GM10266 (cell line): ENCODE measurements around the gene TXNDC11.

Source experiments
- DNase-seq: peaks from one replicate; pipeline ENCODE4 v3.0.0; 2012; ENCODE audit errors: extremely low spot score
- TF ChIP-seq, protein P1 (sequence below): IDR thresholded peaks from 2 replicates; pipeline ENCODE4 v1.5.1; 2012; ENCODE audit warnings: mild to moderate bottlenecking, low read depth; ENCODE audit not compliant: control insufficient read depth, insufficient read depth; ENCODE audit errors: missing control alignments

Gene TXNDC11

DNA sequence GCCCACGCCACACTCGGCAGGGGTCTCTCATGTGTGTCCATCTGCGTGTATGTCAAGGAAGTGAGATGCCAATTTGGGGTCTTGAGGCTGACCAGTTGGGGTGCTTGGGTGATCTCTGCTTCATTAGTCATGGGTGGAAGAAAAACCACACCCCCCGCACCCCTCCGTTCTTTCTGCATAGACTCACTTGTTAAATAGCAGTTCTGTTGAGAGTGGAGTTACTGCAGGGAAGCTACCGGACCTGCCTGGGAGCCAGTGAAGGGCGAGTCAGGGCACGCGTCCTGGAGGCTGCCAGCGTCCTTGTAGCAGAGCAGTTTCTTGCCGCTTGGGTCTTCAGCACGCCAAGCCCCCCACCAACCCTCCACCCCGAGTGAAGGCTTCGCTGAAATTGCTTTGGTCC is 65.9 kb downstream of the TXNDC11 start:
- TF ChIP-seq, protein P1, sequence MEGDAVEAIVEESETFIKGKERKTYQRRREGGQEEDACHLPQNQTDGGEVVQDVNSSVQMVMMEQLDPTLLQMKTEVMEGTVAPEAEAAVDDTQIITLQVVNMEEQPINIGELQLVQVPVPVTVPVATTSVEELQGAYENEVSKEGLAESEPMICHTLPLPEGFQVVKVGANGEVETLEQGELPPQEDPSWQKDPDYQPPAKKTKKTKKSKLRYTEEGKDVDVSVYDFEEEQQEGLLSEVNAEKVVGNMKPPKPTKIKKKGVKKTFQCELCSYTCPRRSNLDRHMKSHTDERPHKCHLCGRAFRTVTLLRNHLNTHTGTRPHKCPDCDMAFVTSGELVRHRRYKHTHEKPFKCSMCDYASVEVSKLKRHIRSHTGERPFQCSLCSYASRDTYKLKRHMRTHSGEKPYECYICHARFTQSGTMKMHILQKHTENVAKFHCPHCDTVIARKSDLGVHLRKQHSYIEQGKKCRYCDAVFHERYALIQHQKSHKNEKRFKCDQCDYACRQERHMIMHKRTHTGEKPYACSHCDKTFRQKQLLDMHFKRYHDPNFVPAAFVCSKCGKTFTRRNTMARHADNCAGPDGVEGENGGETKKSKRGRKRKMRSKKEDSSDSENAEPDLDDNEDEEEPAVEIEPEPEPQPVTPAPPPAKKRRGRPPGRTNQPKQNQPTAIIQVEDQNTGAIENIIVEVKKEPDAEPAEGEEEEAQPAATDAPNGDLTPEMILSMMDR, result no peak
- no peak for DNase-seq

DNA sequence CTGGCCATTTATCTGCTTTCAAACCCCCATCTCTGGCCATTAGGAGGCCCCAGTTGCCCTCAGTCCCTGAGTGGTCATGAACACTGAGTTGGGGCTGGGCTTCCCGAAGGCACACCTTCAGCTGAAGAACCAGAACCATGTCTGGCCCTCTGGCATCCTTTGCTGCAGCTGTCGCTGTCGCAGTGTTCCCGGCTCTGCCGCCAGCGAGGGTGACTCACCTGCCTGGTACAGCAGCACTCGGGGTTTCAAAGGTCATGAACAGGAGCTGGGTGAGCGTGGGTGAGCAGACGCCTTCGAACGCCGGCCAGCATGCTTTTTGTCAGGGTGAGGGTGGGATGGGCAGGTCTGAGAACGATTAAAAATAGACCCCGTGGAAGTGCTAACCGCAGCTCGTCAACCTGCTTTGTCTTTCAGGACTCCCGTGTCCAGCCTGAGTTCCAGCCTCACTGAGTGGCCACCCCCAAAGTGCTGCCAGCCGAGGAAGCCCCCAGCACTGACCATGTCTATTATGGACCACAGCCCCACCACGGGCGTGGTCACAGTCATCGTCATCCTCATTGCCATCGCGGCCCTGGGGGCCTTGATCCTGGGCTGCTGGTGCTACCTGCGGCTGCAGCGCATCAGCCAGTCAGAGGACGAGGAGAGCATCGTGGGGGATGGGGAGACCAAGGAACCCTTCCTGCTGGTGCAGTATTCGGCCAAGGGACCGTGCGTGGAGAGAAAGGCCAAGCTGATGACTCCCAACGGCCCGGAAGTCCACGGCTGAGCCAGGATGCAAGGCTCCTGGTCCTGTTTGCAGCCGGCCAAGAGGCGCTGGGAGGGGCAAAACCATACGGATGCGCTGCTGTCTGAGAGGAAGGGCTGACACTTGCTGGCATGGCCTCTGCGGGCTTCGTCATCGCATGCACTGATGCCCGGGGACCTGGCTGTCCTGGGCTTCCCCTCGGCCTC is 66.8 kb downstream of the TXNDC11 start:
- TF ChIP-seq, protein P1, result no peak
- DNase-seq, result no peak

DNA sequence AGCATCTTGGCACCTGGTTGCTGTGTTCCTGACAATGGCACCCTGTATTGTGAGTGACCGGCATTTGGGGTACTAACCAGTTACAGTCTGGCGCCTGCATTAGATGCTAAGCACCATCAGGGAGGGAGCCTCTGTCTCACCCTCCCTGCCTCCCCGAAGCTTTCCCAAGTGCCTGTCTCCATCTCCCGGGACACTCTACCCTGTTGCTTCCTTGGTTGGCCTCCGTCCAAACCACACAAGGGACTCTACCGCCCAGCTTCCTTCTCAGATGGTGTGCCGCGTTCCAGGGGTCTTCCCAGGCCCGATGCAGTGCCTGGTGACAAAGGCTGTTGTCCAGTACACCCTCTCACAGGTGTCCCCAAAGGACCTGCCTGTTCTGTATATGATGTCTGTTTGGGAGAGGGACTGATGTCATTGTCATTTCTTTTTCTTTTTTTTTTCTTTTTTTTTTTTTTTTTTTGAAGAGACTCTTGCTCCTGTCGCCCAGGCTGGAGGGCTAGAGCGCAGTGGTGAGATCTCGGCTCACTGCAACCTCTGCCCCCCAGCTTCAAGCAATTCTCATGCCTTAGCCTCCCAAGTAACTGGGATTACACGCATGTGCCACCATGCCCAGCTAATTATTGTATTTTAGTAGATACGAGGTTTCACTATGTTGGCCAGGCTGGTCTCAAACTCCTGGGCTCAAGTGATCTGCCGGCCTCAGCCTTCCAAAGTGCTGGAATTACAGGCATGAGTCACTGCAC is 67.7 kb downstream of the TXNDC11 start:
- TF ChIP-seq, protein P1, result no peak
- DNase-seq, result no peak

DNA sequence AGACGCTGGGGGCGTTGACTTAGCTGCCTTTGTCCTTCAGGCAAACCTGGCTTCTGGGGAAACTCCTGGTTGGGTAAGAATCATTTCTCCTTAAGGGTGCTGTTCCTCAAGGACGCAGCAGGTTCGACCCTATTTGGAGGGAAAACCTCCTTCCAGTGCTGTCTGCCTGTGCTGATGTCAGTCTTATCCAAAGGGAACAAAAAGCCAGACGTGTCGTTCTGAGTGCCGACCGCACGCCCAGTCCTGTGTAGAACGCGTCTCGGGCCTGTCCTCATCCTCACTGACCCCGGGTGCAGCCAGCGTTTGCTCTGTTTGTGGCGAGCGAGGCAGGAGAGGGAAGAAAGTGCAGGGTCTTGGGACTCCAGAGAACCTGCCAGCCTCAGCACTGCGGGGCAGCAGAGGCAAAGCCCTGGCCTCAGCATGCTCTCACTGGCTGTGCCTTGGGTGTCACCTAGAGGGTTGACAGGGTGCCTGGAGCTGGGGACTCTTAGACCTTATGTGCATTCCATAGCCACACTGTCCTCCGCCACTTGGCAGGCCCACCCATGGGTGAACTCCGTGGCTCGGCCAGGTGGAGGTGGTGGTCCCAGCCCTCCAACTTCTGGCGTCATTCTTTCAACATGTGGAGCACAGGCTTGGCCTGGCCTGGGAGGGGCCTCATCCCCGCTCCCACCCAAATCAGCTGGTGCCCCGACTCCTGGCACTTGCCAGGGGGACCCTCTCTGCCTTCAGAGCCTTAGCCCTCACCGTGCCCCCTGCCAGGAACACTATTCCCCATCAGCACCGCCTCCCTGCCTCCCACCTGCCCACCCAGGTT is 68.4 kb downstream of the TXNDC11 start:
- TF ChIP-seq, protein P1, result peak; percentile 5
- no peak for DNase-seq

DNA sequence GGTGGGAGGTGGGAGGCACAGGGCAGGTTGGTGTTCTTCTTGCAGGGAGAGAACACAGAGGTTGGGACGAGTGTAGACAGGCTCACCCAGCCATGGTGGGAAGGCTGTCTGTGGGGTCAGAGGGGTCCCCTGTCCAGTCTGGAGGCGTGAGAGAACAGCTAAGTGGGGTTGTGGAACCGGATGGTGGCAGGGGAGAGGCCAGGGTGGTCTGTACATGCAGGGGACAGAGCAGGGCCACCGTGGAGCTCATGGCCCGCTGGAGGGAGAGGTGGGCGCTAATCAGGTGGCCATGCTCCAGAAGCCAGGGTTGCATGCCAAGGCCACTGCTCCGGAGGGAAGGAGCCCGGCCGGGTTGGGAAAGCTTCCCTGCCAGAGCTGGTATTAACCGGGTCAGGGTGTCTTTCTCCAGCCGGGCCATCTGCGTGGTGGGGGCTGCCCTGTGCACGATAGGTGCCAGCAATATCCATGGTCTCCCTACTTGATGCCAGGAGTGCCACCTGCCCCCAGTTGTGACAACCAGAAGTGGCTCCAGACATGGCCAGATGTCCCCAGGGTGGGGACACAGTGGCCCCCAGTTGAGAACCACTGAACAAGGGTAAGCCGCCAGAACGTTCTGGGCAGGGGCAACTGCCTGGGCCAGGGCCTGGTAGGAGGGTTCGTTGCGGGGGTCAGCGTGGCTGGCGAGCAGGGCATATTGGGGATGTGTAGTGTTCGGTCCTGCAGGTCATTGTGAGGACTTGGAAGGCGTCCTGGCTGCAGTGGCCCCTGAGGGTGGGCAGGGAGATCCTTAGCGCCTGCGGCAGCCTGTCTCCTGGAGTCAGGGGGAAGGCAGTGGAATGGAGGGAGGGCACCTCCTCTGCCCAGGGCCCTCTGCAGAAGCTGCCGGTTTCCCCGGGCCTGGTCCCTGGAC is 69.3 kb downstream of the TXNDC11 start:
- TF ChIP-seq, protein P1, result no peak
- no peak for DNase-seq

DNA sequence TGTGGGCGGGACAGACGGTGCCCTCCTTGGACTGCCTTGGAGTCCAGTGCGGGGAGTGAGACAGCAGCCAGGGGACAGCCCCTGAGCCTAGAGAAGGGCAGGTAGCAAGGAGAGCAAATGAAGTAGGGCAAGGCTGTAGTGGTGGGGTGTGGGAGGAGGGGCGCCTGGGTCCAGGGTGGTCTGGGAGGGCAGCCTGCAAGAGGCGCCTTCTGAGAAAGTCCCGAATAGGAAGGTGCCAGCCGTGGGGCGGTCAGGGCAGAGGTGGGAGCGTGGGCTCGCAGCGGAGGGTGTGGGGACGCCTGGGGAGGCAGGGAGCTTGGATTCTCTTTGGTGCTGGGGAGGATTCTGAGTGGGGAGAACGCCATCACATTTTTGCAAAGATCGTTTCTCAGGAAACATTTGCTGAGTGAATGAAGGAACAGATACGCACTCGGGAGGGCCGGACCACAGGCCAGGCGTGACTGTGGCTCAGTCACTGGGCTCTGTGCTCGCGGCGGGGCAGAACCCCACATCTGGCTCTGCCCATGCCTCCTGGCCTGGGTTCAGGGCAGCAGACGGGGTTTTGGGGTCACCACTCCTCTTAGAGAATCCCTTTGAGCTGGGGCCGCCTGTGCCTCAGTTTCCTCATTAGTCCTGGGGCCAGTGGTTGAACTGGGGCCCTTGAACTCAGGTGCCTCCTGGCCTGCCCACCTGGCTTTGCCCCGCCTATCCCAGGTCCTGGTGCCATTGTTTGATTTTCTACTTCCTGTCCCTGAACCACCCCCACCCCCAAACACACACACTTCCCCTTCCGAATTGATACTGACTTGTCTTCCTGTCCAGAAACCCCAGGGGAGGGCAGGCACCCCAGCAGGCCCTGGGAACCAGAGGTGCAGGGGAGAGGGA is 70.2 kb downstream of the TXNDC11 start:
- TF ChIP-seq, protein P1, result no peak
- no peak for DNase-seq
